K562 (cell line): ENCODE measurements around the gene MALAT1. TPM values are rescaled to one million over a fixed set of nuclear protein-coding genes. Genes with fewer than 3 reads are reported as not detected.

ENCODE experiments used
- ARID3A ChIP-seq: IDR thresholded peaks from 2 replicates; pipeline ENCODE4 v1.6.1; 2012; ENCODE audit warnings: low read depth, low read length, improper control_type of control experiment, borderline replicate concordance
- CBX2 ChIP-seq: fragments of 200-600 bp; sonication (generic); IDR thresholded peaks from one replicate; pipeline ENCODE4 v1.6.1; 2012; ENCODE audit warnings: mild to moderate bottlenecking, low read length, inconsistent platforms; ENCODE audit not compliant: insufficient read depth, poor library complexity, severe bottlenecking
- HEY1 ChIP-seq: fragments of 250-450 bp; sonication (Bioruptor Pico); IDR thresholded peaks from 2 replicates; pipeline ENCODE4 v1.5.0; 2020; ENCODE audit warnings: mild to moderate bottlenecking, moderate library complexity, borderline replicate concordance
- IRF2 ChIP-seq: sonication (generic); formaldehyde crosslinking; IDR thresholded peaks from 2 replicates; pipeline ENCODE4 v1.8.1; 2022; ENCODE audit warnings: mild to moderate bottlenecking, missing genetic modification reagents
- KLF1 ChIP-seq: fragments of 450-650 bp; IDR thresholded peaks from 2 replicates; pipeline ENCODE4 v1.6.1; 2016; ENCODE audit warnings: missing genetic modification characterization, missing compliant biosample characterization
- KLF10 ChIP-seq: fragments of 250-450 bp; sonication (Bioruptor Pico); IDR thresholded peaks from 2 replicates; pipeline ENCODE4 v1.6.1; 2021; ENCODE audit warnings: matching md5 sums
- LARP7 ChIP-seq: fragments of 450-650 bp; IDR thresholded peaks from 2 replicates; pipeline ENCODE4 v1.6.1; 2016
- MAFF ChIP-seq: IDR thresholded peaks from 2 replicates; pipeline ENCODE4 v1.6.1; 2012; ENCODE audit warnings: low read length, improper control_type of control experiment
- PPARD ChIP-seq: fragments of 250-450 bp; sonication (Bioruptor Pico); IDR thresholded peaks from 2 replicates; pipeline ENCODE4 v1.8.0; 2022; ENCODE audit warnings: inconsistent platforms, mild to moderate bottlenecking, moderate library complexity
- SRSF3 ChIP-seq: fragments of 200-400 bp; formaldehyde crosslinking; IDR thresholded peaks from 2 replicates; pipeline ENCODE4 v1.6.1; 2016; ENCODE audit warnings: mild to moderate bottlenecking, low read length, moderate library complexity; ENCODE audit not compliant: insufficient read depth
- SUPT5H ChIP-seq: fragments of 450-650 bp; IDR thresholded peaks from 2 replicates; pipeline ENCODE4 v1.6.1; 2016
- TBL1XR1 ChIP-seq, 2 experiments: IDR thresholded peaks; 2 replicates each; pipeline ENCODE4 v1.6.1; 2012; ENCODE audit warnings: improper control_type of control experiment in 2 of 2, low read length in 2 of 2, mild to moderate bottlenecking in 1 of 2
- ZC3H11A ChIP-seq: IDR thresholded peaks from 2 replicates; pipeline ENCODE4 v1.6.1; 2012; ENCODE audit warnings: low read depth, low read length, improper control_type of control experiment
- ZNF316 ChIP-seq: fragments of 450-650 bp; IDR thresholded peaks from 2 replicates; pipeline ENCODE4 v1.6.1; 2016
- ZNF668 ChIP-seq: fragments of 250-450 bp; sonication (Bioruptor Pico); IDR thresholded peaks from 2 replicates; pipeline ENCODE4 v1.8.0; 2022; ENCODE audit warnings: mild to moderate bottlenecking, inconsistent platforms
- ZNF75A ChIP-seq: fragments of 450-650 bp; formaldehyde crosslinking; IDR thresholded peaks from 2 replicates; pipeline ENCODE4 v1.4.0; 2020; ENCODE audit warnings: mild to moderate bottlenecking
- polyA plus RNA-seq, 8 experiments: library from polyadenylated mRNA; depleted of rRNA in 4 of 8; stranded (reverse) in 5 of 8; unstranded in 3 of 8; fragments of >200 nt; fragmentation: Nextera tagmentation in 2 of 8; fragmentation: Illumina TruSeq in 1 of 8; extraction: Ambion mirVana in 2 of 8; extraction: Trizol in 1 of 8; gene quantifications; 2 replicates each; pipeline versions ENCODE4 v1.2.1 to v1.2.3, GENCODE V29; 2011 to 2014; ENCODE audit warnings: inconsistent platforms in 1 of 8, missing spikeins in 1 of 8
- total RNA-seq, 7 experiments: library from RNA; depleted of rRNA in 6 of 7; stranded (reverse); fragments of >200 nt in 6 of 7; fragmentation: Illumina TruSeq in 2 of 7; extraction: Trizol in 2 of 7; gene quantifications; 2 replicates each; pipeline versions ENCODE4 v1.2.1 to v1.2.3, GENCODE V29; 2011 to 2021; ENCODE audit warnings: low replicate concordance in 1 of 7
- TF ChIP-seq, protein P1 (sequence below), 2 experiments: fragments of 450-650 bp in 1 of 2; IDR thresholded peaks; 2 replicates each; pipeline ENCODE4 v1.6.1; 2011 to 2017; ENCODE audit warnings: low read depth in 2 of 2, antibody characterized with exemption in 1 of 2, borderline replicate concordance in 1 of 2, low read length in 1 of 2, mild to moderate bottlenecking in 1 of 2, mixed read lengths in 1 of 2; ENCODE audit not compliant: control insufficient read depth in 1 of 2
- TF ChIP-seq, protein P2 (sequence below): sonication (generic); formaldehyde crosslinking; IDR thresholded peaks from 2 replicates; pipeline ENCODE4 v1.8.0; 2023; ENCODE audit warnings: missing genetic modification reagents, mild to moderate bottlenecking, borderline replicate concordance

The MALAT1 gene
- total and polyA plus RNA-seq, 9 of the 15 experiments (the other 6 are each of a cell fraction or from before 2014, with no cell fraction given) = 363 to 8,715 (median 2,351) TPM

DNA sequence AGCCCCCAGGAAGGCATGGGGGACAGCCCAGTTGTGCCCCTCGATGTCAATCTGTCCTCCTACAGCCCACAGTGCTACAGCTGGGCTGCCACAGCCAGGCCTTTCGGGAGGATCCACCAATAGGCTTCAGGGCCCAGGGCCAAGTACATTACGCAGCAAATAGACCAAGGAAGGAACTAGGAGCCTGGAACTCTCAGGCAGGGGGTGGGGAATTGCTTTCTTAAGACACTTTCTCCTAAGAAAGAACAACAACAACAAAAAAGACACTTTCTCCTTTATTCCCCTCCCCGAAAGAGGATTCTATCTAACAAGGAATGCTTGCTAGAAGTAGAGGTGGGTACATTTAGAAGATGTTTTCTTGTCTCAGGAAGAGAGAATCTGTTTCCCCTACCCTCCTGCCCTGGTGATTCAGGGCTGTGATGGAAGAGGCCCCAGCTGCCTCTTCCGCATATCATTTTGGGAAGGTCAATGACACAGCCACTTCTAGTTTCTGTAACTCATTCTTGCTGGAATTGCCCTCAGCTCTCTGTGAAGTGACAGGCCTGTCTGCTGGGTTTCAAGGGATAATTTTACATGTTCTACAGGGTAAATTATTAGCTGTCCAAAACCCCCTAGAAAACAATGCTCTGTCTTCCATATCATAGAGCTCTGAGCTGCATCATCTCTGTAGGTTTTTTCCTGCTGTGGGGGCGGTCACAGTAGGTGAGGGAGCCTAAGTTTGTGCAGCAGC, 6.0 kb upstream of the MALAT1 start (continued):
- TF ChIP-seq KLF10 (CRISPR knock-in tag) = no peak
- TF ChIP-seq, protein P1, sequence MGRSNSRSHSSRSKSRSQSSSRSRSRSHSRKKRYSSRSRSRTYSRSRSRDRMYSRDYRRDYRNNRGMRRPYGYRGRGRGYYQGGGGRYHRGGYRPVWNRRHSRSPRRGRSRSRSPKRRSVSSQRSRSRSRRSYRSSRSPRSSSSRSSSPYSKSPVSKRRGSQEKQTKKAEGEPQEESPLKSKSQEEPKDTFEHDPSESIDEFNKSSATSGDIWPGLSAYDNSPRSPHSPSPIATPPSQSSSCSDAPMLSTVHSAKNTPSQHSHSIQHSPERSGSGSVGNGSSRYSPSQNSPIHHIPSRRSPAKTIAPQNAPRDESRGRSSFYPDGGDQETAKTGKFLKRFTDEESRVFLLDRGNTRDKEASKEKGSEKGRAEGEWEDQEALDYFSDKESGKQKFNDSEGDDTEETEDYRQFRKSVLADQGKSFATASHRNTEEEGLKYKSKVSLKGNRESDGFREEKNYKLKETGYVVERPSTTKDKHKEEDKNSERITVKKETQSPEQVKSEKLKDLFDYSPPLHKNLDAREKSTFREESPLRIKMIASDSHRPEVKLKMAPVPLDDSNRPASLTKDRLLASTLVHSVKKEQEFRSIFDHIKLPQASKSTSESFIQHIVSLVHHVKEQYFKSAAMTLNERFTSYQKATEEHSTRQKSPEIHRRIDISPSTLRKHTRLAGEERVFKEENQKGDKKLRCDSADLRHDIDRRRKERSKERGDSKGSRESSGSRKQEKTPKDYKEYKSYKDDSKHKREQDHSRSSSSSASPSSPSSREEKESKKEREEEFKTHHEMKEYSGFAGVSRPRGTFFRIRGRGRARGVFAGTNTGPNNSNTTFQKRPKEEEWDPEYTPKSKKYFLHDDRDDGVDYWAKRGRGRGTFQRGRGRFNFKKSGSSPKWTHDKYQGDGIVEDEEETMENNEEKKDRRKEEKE (IDR thresholded peaks at IDR 0.05; ENCODE audit: borderline replicate concordance in 1 of 2, control insufficient read depth in 1 of 2, low read depth in 2 of 2, low read length in 1 of 2) = no peak
- no peak for TF ChIP-seq ZNF316
- TF ChIP-seq TBL1XR1 (IDR thresholded peaks at IDR 0.05; ENCODE audit: low read length in 2 of 2) = no peak
- no peak for TF ChIP-seq ARID3A
- TF ChIP-seq ZNF668 (CRISPR knock-in tag) = no peak
- no peak for TF ChIP-seq SRSF3
- TF ChIP-seq, protein P2, sequence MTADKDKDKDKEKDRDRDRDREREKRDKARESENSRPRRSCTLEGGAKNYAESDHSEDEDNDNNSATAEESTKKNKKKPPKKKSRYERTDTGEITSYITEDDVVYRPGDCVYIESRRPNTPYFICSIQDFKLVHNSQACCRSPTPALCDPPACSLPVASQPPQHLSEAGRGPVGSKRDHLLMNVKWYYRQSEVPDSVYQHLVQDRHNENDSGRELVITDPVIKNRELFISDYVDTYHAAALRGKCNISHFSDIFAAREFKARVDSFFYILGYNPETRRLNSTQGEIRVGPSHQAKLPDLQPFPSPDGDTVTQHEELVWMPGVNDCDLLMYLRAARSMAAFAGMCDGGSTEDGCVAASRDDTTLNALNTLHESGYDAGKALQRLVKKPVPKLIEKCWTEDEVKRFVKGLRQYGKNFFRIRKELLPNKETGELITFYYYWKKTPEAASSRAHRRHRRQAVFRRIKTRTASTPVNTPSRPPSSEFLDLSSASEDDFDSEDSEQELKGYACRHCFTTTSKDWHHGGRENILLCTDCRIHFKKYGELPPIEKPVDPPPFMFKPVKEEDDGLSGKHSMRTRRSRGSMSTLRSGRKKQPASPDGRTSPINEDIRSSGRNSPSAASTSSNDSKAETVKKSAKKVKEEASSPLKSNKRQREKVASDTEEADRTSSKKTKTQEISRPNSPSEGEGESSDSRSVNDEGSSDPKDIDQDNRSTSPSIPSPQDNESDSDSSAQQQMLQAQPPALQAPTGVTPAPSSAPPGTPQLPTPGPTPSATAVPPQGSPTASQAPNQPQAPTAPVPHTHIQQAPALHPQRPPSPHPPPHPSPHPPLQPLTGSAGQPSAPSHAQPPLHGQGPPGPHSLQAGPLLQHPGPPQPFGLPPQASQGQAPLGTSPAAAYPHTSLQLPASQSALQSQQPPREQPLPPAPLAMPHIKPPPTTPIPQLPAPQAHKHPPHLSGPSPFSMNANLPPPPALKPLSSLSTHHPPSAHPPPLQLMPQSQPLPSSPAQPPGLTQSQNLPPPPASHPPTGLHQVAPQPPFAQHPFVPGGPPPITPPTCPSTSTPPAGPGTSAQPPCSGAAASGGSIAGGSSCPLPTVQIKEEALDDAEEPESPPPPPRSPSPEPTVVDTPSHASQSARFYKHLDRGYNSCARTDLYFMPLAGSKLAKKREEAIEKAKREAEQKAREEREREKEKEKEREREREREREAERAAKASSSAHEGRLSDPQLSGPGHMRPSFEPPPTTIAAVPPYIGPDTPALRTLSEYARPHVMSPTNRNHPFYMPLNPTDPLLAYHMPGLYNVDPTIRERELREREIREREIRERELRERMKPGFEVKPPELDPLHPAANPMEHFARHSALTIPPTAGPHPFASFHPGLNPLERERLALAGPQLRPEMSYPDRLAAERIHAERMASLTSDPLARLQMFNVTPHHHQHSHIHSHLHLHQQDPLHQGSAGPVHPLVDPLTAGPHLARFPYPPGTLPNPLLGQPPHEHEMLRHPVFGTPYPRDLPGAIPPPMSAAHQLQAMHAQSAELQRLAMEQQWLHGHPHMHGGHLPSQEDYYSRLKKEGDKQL (CRISPR knock-in tag) = no peak
- TF ChIP-seq LARP7 = no peak
- TF ChIP-seq HEY1 (CRISPR knock-in tag) = no peak
- TF ChIP-seq PPARD (CRISPR knock-in tag) = no peak
- TF ChIP-seq MAFF = no peak; the same call in 1 of the 2 replicates
- TF ChIP-seq SUPT5H = no peak
- TF ChIP-seq IRF2 = no peak
- TF ChIP-seq ZC3H11A = no peak
- TF ChIP-seq ZNF75A (CRISPR knock-in tag) = no peak
- TF ChIP-seq CBX2 = no peak
- no peak for TF ChIP-seq KLF1 (tag)
